Activated CD4-positive, alpha-beta T cell treated with anti-CD3 and anti-CD28 coated beads, Interleukin-10, Interleukin-2, amounts not matched to agents 100 ng/mL and 50 ng/mL, durations not matched to agents 16 hours and 8 hours (primary cell): ENCODE results near the gene EPHA6.
A peak's percentile ranks its signal among the peaks of the same experiment; 100 is the strongest.

Source experiments
- DNase-seq: peaks from one replicate; pipeline ENCODE4 v3.0.0-alpha.2; 2020

Gene EPHA6

DNA sequence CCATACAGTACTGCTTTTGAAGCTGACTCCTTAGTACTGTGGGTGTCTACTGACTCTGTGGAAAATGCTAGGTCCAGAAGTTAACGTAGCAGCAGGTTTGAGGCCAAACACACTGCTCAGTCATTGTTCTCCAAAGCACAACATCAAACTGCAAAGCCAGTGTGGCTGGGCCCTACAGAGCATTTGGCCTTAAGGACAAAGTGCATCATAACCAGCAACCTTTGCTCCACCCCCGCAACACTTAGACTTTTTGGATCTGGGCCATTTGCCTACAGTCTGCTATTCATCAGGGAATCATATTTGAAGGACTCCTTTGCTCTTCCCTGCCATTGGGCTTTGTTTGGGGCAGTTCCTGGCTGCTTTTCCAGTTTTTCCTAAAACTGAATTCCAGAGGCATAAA, 907.1 kb downstream of the EPHA6 start:
- DNase-seq, result no peak

DNA sequence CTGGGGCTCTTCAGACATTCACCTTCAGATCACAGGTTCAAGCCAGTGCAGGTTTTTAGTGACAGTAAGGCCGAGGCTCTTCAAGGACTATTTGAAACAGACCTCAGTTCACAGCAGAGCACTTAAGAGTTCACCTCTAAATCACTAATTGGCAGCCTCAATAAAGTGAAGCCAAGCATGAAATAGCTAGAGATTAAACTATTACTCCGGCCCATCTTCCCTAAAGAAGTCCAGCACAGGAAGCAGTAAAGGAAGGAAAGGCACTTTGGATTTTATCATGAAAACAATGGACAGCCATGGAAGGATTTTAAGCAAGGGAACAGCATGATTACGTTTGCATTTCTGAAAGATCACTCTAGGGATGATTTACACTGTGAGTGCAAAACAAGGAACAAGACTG, 922.5 kb downstream of the EPHA6 start:
- DNase-seq, result no peak

DNA sequence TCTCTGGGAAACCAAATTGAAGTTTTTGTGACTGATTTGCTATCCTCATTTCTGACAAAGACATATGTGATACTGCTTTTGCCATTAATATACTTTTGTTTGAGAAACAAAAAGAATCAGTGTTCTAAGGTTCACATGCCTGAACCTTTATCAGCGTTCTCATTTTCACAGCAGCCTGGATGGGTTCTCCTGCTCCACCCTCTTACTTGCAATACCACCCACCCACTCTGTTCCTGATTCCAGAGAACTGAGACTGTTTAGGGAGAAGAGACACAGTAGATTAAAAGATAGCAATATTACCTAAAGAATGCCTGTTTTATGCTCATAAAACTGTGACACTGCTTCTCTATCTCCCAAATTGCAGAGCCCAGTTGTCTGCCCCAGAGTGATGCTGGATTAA, 924.4 kb downstream of the EPHA6 start:
- no peak for DNase-seq

DNA sequence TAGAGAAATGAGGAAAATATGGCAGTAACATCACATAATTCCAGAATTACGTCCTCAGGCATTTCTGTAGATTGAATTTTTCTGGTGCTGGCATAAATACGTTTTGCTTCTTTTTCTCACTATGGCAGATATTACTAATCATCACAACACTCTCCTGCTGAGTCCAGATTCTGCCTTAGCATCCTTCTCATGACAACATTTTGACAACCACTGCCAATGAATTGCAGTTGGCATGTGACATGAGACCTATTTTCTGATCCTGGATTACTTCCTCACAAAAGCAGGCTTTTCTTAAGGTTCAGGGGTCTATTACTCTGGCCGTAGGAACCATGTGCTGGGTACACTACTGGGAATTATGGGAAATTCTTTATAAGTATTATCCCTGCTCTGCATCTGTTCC, 927.6 kb downstream of the EPHA6 start:
- DNase-seq, result no peak

DNA sequence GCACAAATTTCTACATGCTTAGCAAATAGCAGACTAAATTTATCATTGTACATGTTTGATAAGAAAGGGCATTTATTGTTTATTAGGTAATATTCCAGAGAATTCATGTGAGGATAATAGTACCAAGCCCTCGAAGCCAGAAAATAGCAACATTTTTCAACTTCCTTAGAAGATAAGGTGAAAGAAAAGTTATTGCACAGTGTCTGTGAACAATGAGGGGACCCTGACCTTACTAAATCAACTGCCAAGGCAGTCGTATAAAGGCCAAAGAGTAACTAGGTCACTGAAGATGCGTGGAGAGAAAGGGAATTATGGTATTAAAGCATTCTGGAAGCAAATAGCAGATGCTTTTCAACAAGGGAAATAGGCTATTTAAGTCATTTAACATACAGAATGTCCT, 929.9 kb downstream of the EPHA6 start:
- DNase-seq, result no peak

- peak; percentile 1 for DNase-seq
Measured at GRCh38 chr3:97763586-97764406, 949.4 kb downstream of the EPHA6 start.

- peak; percentile 84 for DNase-seq
Measured at GRCh38 chr3:97764407-97765238, 950.2 kb downstream of the EPHA6 start, which contains the start of gene ARL6. TSS of gene ARL6 (plus strand) at chr3:97764758. CDS start at chr3:97768108, 3,350 bp downstream.

DNA sequence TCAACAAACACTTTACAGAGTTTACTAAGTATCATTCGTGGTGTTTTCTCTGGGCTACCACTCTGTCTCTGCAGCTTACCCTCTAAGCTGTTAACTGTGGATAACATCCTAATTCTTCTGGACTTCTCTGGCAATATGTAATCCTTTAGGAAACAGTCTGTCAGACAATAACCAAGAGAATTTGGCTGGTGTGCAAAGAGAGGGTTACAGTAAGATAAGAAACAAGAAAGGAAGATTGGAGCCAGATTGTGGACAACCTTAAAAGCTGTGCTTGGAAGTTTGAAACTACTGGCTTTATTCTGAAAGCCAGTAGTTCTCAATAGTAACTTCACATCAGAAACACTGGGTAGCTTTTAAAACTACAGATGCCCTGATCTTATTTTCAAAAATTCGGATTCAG, 950.9 kb downstream of the EPHA6 start:
- no peak for DNase-seq

GRCh38 chr3:97772926-97773325, 958.5 kb downstream of the EPHA6 start:
- DNase-seq, result no peak

GRCh38 chr3:97778152-97778551, 963.8 kb downstream of the EPHA6 start:
- no peak for DNase-seq

- peak; percentile 60 for DNase-seq
Measured at GRCh38 chr3:97793420-97794019, 979.1 kb downstream of the EPHA6 start.

- DNase-seq, result no peak
Measured at GRCh38 chr3:97795951-97796350, 981.6 kb downstream of the EPHA6 start.
